Neuronal stem cell (in vitro differentiated cells): ENCODE measurements around the gene GGT6.

Source experiments
- DNase-seq: peaks from one replicate; pipeline ENCODE4 v3.0.0-alpha.2; 2013; ENCODE audit warnings: low spot score
- H2AFZ ChIP-seq: one replicate; pipeline ENCODE4 v1.6.1; 2013; ENCODE audit warnings: mild to moderate bottlenecking, low read length, inconsistent platforms
- H2AK5ac ChIP-seq: 2 replicates; pipeline ENCODE4 v1.6.1; 2013; ENCODE audit warnings: low read depth, mild to moderate bottlenecking, inconsistent platforms, low read length, moderate library complexity, mixed read lengths
- H2BK120ac ChIP-seq: 2 replicates; pipeline ENCODE4 v1.6.1; 2013; ENCODE audit warnings: low read depth, mild to moderate bottlenecking, inconsistent platforms, low read length, moderate library complexity, mixed read lengths
- H2BK12ac ChIP-seq: one replicate; pipeline ENCODE4 v1.6.1; 2013; ENCODE audit warnings: low read length, inconsistent platforms
- H2BK15ac ChIP-seq: 2 replicates; pipeline ENCODE4 v1.6.1; 2013; ENCODE audit warnings: mild to moderate bottlenecking, low read length, inconsistent platforms, mixed read lengths
- H2BK5ac ChIP-seq: one replicate; pipeline ENCODE4 v1.6.1; 2013; ENCODE audit warnings: inconsistent platforms, mild to moderate bottlenecking, low read length, moderate library complexity
- H3K14ac ChIP-seq: one replicate; pipeline ENCODE4 v1.6.1; 2013; ENCODE audit warnings: low read length, inconsistent platforms
- H3K18ac ChIP-seq: 2 replicates; pipeline ENCODE4 v1.6.1; 2013; ENCODE audit warnings: low read length, inconsistent platforms
- H3K23ac ChIP-seq: 2 replicates; pipeline ENCODE4 v1.6.1; 2013; ENCODE audit warnings: low read depth, mild to moderate bottlenecking, mixed read lengths, low read length, inconsistent platforms; ENCODE audit not compliant: poor library complexity
- H3K27ac ChIP-seq: replicated peaks from 3 replicates; pipeline ENCODE4 v1.5.1; 2013; ENCODE audit warnings: low read length, inconsistent platforms
- H3K27me3 ChIP-seq, 3 experiments: 2 replicates each; pipeline ENCODE4 v1.6.1; 2013; ENCODE audit warnings: low read length in 3 of 3, mild to moderate bottlenecking in 2 of 3, inconsistent platforms in 1 of 3, low read depth in 1 of 3, mixed read lengths in 1 of 3, moderate library complexity in 1 of 3; ENCODE audit not compliant: control insufficient read depth in 3 of 3, insufficient read depth in 3 of 3
- H3K36me3 ChIP-seq, 2 donors: replicated peaks in 1 of 2; 2 replicates each; pipeline ENCODE4 v1.6.1; 2013; ENCODE audit warnings: low read length in 2 of 2; ENCODE audit not compliant: control insufficient read depth in 2 of 2, insufficient read depth in 2 of 2
- H3K4ac ChIP-seq: 2 replicates; pipeline ENCODE4 v1.6.1; 2013; ENCODE audit warnings: inconsistent platforms, mild to moderate bottlenecking, low read length, moderate library complexity
- H3K4me1 ChIP-seq, 2 donors: 1 replicate in 1 of 2; 2 replicates in 1 of 2; pipeline ENCODE4 v1.6.1; 2013; ENCODE audit warnings: low read length in 2 of 2, low read depth in 1 of 2; ENCODE audit not compliant: control insufficient read depth in 2 of 2, insufficient read depth in 1 of 2
- H3K4me2 ChIP-seq: one replicate; pipeline ENCODE4 v1.6.1; 2013; ENCODE audit warnings: mild to moderate bottlenecking, low read length, inconsistent platforms; ENCODE audit not compliant: insufficient read depth, poor library complexity, severe bottlenecking
- H3K4me3 ChIP-seq, 2 donors: 2 replicates each; pipeline ENCODE4 v1.5.1; 2013; ENCODE audit warnings: low read length in 2 of 2, mild to moderate bottlenecking in 2 of 2, inconsistent platforms in 1 of 2, moderate library complexity in 1 of 2
- H3K79me1 ChIP-seq: one replicate; pipeline ENCODE4 v1.6.1; 2013; ENCODE audit warnings: low read depth, mild to moderate bottlenecking, inconsistent platforms, low read length, moderate library complexity
- H3K9ac ChIP-seq: one replicate; pipeline ENCODE4 v1.6.1; 2013; ENCODE audit warnings: mild to moderate bottlenecking, low read depth, low read length, inconsistent platforms; ENCODE audit not compliant: poor library complexity
- H3K9me3 ChIP-seq, 2 donors: replicated peaks in 1 of 2; 2 replicates each; pipeline versions ENCODE3 to v1.6.1; 2013; ENCODE audit warnings: low read length in 2 of 2, mild to moderate bottlenecking in 2 of 2, inconsistent platforms in 1 of 2, low read depth in 1 of 2, mixed read lengths in 1 of 2, moderate library complexity in 1 of 2; ENCODE audit not compliant: control insufficient read depth in 2 of 2, insufficient read depth in 1 of 2
- H4K8ac ChIP-seq: one replicate; pipeline ENCODE4 v1.6.1; 2013; ENCODE audit warnings: low read depth, mild to moderate bottlenecking, inconsistent platforms, low read length, moderate library complexity
- H4K91ac ChIP-seq: one replicate; pipeline ENCODE4 v1.6.1; 2013; ENCODE audit warnings: low read length, low read depth, mild to moderate bottlenecking, inconsistent platforms; ENCODE audit not compliant: poor library complexity
- WGBS, 2 donors: extraction: QIAGEN DNeasy Blood & Tissue Kit; methylation state at CpG; one replicate each; pipeline ENCODE4 v1.1.7; 2013; ENCODE audit warnings: missing lambda C conversion rate in 2 of 2, mixed read lengths in 1 of 2; ENCODE audit not compliant: insufficient read length in 2 of 2, insufficient replicate concordance in 1 of 2; ENCODE audit errors: extremely low coverage in 2 of 2; 5-methylcytosine and 5-hydroxymethylcytosine counted together

GGT6 gene

GRCh38 chr17:4598776-4599504, 38.6 kb upstream of the GGT6 start:
- no peak overlapping the region for H2AFZ ChIP-seq
- peak overlapping the region; percentile 97 for H2BK15ac ChIP-seq
- peak overlapping the region; percentile 27 for H2BK5ac ChIP-seq
- H2BK12ac ChIP-seq: peak overlapping the region; percentile 8
- no peak for DNase-seq
- H3K27ac ChIP-seq: no peak overlapping the region
- no peaks in the 10 kb centered on the region for H3K9me3 ChIP-seq
- H4K91ac ChIP-seq: no peak overlapping the region
- H3K14ac ChIP-seq: peak overlapping the region; percentile 0
- no peak overlapping the region for H3K4me2 ChIP-seq
- no peaks in the 10 kb centered on the region for H3K79me1 ChIP-seq
- H3K18ac ChIP-seq: peak overlapping the region; percentile 99
- H3K36me3 ChIP-seq: no peaks in the 10 kb centered on the region
- H3K4me3 ChIP-seq: no peak overlapping the region
- H4K8ac ChIP-seq: no peak overlapping the region
- no CpG with 5 or more reads among the region's 20 CpGs for WGBS, 2 donors
- peak overlapping the region; percentile 94 for H2AK5ac ChIP-seq
- H3K4me1 ChIP-seq: peaks cover 19 to 32% of the 10 kb centered on the region in 2 donors
- H3K4ac ChIP-seq: peak overlapping the region; percentile 2
- H3K27me3 ChIP-seq: peaks cover 0 to 57% (median 0%) of the 10 kb centered on the region in 3 experiments
- H2BK120ac ChIP-seq: peak overlapping the region; percentile 97
- no peak overlapping the region for H3K9ac ChIP-seq
- peak overlapping the region; percentile 2 for H3K23ac ChIP-seq

- Histone ChIP-seq H3K27me3 (peaks cover 0 to 59% (median 0%) of the 10 kb centered on the region in 3 experiments), H3K4me3 (no peak overlapping the region), H3K79me1 (no peaks in the 10 kb centered on the region), H4K91ac (no peak overlapping the region), H3K9me3 (no peaks in the 10 kb centered on the region), H2BK120ac (peak overlapping the region; percentile 95), H2BK12ac (no peak overlapping the region), H3K27ac (peak overlapping the region; percentile 9), H2BK15ac (peak overlapping the region; percentile 98), H3K18ac (peak overlapping the region; percentile 86), H3K14ac (peak overlapping the region; percentile 90), H2BK5ac (no peak overlapping the region), H4K8ac (no peak overlapping the region), H3K23ac (peak overlapping the region; percentile 86), H3K36me3 (no peaks in the 10 kb centered on the region), H2AK5ac (peak overlapping the region; percentile 97), H3K9ac (peak overlapping the region; percentile 51), H3K4me2 (no peak overlapping the region), H3K4me1 (peaks cover 19 to 32% of the 10 kb centered on the region in 2 donors), H2AFZ (no peak overlapping the region), H3K4ac (peak overlapping the region; percentile 78)
- DNase-seq: no peak
- no CpG with 5 or more reads among the region's 13 CpGs for WGBS, 2 donors
Observed at GRCh38 chr17:4597975-4598374, 37.6 kb upstream of the GGT6 start.

GRCh38 chr17:4596636-4597380, 36.4 kb upstream of the GGT6 start:
- Histone ChIP-seq H3K4ac (peak overlapping the region; percentile 72), H3K4me3 (no peak overlapping the region), H2BK15ac (peak overlapping the region; percentile 96), H3K36me3 (no peaks in the 10 kb centered on the region), H3K79me1 (no peaks in the 10 kb centered on the region), H3K9ac (no peak overlapping the region), H3K14ac (peak overlapping the region; percentile 28), H3K27me3 (peaks cover 0 to 68% (median 0%) of the 10 kb centered on the region in 3 experiments), H3K27ac (no peak overlapping the region), H4K8ac (no peak overlapping the region), H3K4me1 (peaks cover 19 to 32% of the 10 kb centered on the region in 2 donors), H2AK5ac (peak overlapping the region; percentile 97), H4K91ac (no peak overlapping the region), H3K9me3 (no peaks in the 10 kb centered on the region), H2AFZ (no peak overlapping the region), H2BK12ac (peak overlapping the region; percentile 97), H2BK120ac (no peak overlapping the region), H3K23ac (peak overlapping the region; percentile 69), H3K4me2 (no peak overlapping the region), H3K18ac (peak overlapping the region; percentile 81), H2BK5ac (peak overlapping the region; percentile 5)
- no CpG with 5 or more reads among the region's 36 CpGs for WGBS, 2 donors
- no peak for DNase-seq
